ENCODE measurements around the gene PLEKHA6.

PLEKHA6 gene

DNA sequence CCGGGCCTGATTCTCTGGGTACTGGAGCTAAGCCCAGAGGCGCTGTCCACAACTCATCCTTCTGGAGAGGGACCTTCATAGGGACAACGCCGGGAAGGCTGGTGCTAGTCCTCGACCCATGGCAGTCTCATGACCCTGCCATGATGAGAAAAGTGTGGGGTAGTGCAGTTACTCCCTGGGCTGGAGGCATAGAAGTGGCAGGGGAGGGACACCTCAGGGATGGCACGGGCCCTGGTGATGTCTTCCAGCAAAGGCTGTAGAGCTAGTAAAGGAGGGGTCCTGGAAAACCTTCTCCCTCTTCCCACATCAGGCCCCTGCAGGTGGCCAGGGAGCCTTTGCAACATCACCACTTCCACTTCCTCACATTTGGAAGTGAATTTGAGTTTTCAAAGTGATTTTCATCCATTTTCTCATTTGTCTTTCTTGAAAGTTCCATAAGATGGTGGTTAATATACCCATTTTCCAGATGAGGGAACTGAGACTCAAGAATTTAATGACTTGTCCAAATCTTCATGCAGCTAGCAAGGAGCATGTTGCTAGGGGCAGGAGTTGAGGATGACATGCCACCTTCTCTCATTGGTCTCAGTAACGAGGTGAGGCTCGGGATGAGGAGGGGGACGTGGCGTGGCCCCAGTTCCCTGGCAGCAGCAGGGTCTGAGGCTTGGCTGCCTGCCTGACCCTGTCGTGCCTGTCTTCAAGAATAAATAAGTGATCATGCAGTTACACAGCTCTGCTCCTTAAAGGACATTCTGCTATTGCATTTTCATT, 142.7 kb downstream of the PLEKHA6 start:
- DNase-seq (ENCODE audit: low read depth, low spot score), result no peak

GRCh38 chr1:204216236-204216635, 143.5 kb downstream of the PLEKHA6 start:
- no peak for DNase-seq (ENCODE audit: low read depth, low spot score)

DNA sequence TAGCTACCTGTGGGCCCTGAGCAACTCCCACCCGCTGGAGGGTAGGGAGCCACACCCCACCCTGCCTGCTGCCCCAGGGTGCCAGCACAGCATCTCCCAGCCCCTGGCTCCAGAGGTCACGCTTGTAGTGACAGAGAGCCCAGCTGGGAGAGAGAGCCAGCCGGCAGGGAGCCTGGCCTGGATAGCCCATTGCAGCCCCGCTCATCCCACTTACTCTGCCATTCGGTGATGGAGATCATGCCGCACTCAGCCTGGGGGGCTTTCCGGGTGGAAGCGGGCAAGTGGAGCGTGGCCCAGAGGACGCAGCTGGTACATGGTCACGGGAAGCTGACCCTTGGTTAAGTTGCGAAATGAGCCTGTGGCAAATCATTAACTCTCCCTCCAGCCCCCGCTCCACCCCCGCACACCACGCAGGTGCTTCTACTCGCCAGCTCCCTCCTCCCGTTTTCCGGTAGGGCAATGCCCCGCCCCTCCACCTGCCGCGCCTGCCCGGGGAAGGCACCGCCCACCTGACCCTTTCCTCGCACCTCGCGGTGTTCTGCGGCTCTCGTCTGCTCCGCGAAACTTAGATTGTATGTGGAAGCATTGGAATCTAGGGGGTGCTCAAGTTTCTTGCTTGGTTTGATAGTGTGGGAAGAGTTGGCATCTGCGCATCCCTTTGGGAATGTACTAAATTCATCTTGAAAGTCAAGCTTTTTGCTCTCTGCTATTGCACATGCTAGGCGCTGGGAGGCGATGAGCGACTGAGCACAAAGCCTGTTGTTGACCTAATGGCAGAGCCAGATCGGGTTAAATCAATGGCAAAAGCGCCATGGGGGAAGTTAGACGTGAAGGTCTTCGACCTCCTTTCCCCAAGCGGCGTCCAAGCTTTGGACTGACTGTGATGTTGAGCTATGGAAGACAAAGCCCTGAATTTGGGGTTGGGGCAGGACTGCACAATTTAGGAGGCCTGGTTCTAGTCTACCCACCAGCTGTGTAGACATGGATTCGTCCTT, 145.8 kb downstream of the PLEKHA6 start, which contains the start of gene GOLT1A:
TSS of gene GOLT1A (minus strand) at position 321 of the 995 bp plus-strand sequence. CDS start at position 239, 82 bp downstream.
- DNase-seq (ENCODE audit: low read depth, low spot score), result peak; percentile 70

DNA sequence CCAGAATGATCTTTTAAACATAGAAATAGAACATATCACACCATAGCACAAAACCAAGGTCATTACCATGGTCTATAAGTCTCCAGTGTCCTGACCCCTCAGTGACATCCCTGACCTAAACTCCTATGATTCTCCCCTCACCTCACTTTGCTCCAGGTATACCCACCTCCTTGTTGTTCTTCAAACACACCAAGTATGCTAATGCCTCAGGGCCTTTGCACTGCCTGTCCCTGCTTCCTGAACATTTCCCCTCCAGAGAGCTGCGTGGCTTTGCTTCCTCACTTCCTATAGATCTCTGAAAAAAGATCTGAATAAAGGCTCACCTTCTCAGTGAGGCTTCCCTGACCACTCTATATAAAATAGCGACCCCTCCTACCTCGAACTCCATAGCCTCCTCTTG, 147.0 kb downstream of the PLEKHA6 start:
- DNase-seq (ENCODE audit: low read depth, low spot score), result no peak

GRCh38 chr1:204211046-204211445, 148.7 kb downstream of the PLEKHA6 start:
- no peak for DNase-seq (ENCODE audit: low read depth, low spot score)

GRCh38 chr1:204207136-204207616, 152.6 kb downstream of the PLEKHA6 start:
- DNase-seq (ENCODE audit: low read depth, low spot score), result peak; percentile 70

GRCh38 chr1:204206121-204206520, 153.6 kb downstream of the PLEKHA6 start:
- DNase-seq (ENCODE audit: low read depth, low spot score), result no peak

- DNase-seq (ENCODE audit: low read depth, low spot score), result no peak
Measured at GRCh38 chr1:204205486-204205885, 154.2 kb downstream of the PLEKHA6 start.

GRCh38 chr1:204204944-204205343, 154.8 kb downstream of the PLEKHA6 start:
- DNase-seq (ENCODE audit: low read depth, low spot score), result no peak

DNA sequence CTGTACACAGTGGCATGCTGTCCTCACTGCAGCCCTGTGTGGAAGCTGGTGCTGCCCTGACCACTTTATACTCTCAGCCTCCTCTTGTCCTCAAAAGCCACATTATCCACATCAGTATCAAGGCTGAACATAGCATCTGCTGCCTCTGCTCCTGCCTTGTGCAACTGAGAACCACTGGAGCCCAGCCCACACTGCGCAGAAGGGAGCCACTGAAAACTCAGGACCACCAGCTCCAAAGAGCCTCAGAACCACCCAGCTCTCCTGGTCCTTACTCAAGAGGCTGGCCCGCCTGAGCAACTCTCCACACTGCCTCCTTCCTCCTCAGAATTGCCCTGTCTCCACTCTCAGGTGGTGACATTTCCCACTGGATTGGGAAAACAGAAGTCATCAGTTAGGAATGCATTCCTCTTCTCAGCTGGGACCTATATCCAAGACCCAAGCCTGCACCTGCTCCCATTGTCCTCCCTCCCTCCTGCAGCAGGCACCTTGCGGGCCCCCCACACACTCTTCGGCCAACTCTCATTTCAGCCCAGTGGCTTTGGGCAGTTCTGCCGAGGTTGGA, 156.4 kb downstream of the PLEKHA6 start:
- no peak for DNase-seq (ENCODE audit: low read depth, low spot score)

DNA sequence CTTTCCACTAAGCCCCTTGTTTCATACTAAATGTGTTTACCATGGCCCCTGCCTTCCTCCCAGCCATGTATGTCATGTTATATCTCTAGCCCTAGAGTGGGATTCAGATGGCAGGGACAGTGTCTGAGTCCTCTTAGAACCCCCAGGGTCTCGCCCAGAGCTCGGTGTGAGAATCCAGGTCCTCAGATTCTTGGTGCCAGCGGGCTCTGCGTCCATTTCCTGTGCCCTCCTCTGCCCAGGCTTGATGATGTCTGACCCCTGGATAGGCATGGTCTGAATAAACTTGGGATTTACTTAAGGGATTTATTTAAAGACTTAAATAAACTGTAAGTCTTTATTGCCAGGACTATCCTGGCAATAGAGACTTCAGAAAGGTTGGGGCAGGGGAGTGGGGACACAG, 157.2 kb downstream of the PLEKHA6 start:
- DNase-seq (ENCODE audit: low read depth, low spot score), result no peak

- no peak for DNase-seq (ENCODE audit: low read depth, low spot score)
Measured at GRCh38 chr1:204201348-204202040, 158.2 kb downstream of the PLEKHA6 start.

DNA sequence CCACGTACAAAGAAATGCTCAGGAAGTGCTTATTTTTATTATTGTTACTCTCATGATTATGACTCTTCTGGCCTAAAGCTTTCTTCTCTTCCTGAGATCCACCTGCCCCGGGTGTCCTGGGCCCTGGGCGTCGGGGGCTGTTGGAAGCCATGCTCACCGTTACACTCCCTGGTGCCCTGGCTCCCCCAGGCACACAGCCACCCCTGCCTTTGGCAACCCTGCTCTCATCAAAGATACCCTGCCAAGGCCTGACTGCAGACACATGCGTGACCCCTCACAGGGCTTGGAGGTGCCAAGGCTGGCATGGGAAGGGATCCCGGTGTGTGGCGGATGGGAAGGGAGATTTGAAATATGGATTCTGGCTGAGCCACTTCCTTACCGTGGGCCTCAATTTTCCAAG, 160.2 kb downstream of the PLEKHA6 start:
- no peak for DNase-seq (ENCODE audit: low read depth, low spot score)

DNA sequence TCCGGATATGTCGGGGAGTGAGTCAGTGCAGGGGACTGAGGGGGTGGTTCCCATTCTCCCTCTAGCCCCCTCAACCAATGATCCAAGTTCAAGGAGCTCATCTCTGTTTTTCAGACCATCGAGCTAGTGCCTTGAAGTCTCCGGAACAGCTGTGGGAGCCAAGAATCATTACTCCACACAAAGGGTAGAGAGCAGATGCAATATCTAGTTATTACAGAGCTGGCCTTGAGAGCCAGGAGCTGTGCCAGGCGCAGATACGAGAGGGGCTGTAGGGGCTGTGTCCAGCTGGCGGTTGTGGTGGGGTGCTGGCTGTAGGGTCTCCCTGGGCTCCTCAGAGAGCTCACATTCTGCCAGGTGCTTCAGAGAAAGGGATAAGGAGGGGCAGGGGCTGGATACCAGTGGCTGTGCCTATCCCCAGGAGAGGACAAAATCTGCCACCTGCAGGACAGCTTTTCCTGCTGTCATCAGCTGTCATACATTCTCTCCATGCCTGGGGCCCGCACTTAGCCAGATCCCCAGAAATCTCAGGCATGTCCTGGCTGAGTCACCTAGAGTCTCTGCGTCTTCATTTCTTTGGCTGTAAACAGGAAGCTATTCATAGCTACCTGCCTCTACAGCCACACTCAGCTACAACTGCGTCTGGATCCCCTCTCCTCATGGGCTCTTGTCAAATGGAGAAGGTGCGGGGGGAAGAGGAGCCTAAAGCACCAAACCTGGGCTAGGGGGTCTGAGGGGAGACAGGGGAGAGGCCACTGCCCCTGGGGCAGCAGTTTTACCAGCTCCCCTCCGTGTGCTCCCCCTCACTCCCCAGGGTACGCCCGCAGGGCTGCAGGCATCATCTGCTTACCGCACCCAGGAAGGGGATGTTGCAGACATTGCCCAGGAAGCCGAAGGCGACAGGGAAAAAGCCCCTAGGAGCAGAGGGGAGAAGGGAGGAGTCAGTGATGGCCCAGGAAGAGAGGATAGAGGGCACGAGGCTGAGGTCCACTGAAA, 161.1 kb downstream of the PLEKHA6 start:
- DNase-seq (ENCODE audit: low read depth, low spot score), result peak; percentile 86

DNA sequence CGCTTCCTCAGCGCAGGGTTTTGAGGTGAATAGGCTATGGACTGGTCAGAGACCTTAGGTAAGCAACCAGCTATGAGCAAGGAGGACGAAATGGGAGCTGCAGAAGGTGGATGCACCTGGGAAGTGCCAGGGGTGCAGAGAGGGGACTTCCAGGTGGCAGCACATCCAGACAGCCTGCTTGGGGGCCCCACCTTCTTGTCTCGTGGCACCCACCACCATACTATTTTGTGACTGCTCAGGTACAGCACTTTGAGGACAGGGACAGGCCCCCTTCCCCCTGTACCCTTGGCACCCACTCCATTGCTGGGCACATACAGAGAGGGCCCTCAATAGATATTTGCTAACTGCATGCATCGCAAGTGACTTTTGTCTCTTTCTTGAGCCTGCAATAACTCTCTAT, 162.7 kb downstream of the PLEKHA6 start:
- no peak for DNase-seq (ENCODE audit: low read depth, low spot score)

- no peak for DNase-seq (ENCODE audit: low read depth, low spot score)
Measured at GRCh38 chr1:204196068-204196795, 163.5 kb downstream of the PLEKHA6 start, which contains the start of gene KISS1. Gene KISS1 (minus strand): TSS chr1:204196491. CDS start chr1:204192876, 3,615 bp downstream.

DNA sequence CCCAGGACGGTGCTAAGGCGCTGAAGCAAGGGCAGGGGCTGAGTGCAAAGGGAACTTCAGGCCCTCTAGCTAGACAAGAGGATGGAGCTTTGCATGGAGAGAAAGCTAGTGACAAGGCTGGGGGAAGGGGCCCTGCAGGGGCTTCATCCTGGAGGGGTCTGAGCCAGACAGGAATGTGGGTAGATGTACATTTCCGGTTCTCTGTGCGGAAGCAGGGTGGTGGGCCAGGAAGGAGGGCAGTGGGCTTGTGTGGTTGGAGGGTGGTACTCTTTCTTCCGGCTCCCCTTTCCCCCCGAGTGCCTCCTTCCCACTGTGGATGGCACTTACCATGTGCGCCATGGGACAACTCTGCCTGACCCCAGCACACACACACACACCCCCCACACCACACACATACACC, 165.0 kb downstream of the PLEKHA6 start:
- no peak for DNase-seq (ENCODE audit: low read depth, low spot score)

- DNase-seq (ENCODE audit: low read depth, low spot score), result no peak
Measured at GRCh38 chr1:204194080-204194479, 165.6 kb downstream of the PLEKHA6 start.

Measured in astrocyte of the hippocampus (primary cell).